Hematopoietic multipotent progenitor cell treated with erythropoietin and hydrocortisone succinate and interleukin-3 and kit ligand, for 17 days (in vitro differentiated cells): Measurements from ENCODE around the gene DVL3.
"Not testable (repeated sequence)": the region's sequence is repeated elsewhere in the genome, so short reads cannot be mapped to it uniquely, and the experiment has no call there.

ENCODE experiments used
- DNase-seq: peaks from one replicate; pipeline ENCODE4 v3.0.0-alpha.2; 2015; ENCODE audit warnings: low spot score

DVL3 gene

DNA sequence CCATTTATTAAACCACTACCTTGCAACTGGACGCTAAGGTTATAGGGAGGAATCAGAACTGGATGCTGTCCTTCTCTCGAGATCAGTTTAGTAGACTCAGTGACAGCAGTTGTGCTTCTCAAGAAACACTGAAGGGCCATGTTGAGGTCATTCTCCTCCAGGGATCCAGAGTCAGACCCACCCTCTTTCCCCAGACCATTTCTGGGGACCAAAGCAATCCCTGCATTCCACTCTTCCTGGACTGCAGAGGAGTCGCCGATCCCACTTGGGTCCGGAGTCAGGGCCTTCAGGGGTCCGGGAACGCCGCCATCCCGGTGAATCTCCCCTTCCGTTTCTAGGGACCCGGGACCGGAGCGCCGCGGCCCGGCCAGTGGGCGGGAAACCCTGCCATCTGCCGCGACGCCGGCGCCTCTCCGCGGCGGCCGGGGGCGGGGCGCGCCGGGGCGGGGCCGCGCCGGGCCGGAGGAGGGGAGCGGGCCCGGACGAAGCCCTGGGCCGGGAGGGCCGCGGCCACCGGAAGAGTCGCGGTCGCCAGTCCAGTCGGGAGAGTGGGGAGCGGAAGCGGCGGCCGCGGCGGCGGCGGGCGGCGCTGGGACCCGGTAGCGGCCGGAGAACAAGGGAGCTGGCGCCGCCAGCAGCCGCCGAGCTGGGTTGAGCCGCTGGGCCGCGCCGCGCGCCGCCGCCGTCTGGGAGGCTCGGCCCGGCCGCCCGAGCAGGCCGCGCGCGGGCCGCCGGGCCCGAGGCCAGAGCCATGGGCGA, at the start of gene DVL3:
Gene DVL3 (plus strand): TSS at position 493 of the 759 bp plus-strand sequence. CDS start 259 bp downstream, at position 752.
- peak; percentile 51 for DNase-seq

- DNase-seq = no peak
Measured at GRCh38 chr3:184110316-184110725, 44.9 kb upstream of the DVL3 start.

DNA sequence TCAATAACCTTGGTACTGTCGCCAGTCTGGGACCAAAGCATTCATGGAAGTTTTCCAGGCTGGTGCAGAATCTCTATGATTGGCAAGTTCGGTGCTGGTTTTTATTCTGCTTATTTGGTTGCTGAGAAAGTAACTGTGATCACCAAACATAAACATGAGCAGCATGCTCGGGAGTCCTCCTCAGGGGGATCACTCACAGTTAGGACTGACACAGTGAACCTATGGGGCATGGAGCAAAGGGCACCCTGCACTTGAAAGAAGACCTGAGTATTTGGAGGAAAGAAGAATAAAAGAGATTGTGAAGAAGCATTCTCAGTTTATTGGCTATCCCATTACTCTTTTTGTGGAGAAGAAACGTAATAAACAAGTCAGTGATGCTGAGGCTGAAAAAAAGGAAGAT, 39.2 kb upstream of the DVL3 start:
- DNase-seq = no peak

DNA sequence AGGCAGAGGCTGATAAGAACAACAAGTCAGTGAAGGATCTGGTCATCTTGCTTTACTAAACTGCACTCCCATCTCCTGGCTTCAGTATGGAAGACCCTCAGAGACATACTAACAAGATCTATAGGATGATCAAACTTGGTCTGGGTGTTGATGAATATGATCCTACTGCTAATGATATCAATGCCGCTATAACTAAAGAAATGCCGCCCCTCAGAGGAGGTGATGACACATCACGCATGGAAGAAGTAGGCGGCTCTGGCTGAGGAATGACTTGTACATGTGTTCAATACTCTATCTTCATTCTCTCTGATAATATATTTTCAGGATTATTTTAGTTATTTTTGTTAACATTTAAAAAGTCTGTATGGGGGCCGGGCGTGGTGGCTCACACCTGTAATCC, 37.5 kb upstream of the DVL3 start:
- DNase-seq = no peak

DNA sequence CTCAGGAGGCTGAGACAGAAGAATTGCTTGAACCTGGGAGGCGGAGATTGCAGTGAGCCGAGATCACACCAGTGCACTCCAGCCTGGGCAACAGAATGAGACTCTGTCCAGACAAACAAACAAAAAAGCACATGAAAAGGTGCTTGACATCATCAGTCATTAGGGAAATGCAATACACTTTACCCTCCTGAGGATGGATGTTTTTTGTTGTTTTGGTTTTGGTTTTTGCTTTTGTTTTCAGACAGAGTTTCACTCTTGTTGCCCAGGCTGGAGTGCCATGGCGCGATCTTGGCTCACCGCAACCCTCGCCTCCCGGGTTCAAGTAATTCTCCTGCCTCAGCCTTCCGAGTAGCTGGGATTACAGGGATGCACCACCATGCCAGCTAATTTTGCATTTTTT, 34.1 kb upstream of the DVL3 start:
- DNase-seq = not testable (repeated sequence)

- no peak for DNase-seq
Measured at GRCh38 chr3:184126006-184126405, 29.2 kb upstream of the DVL3 start.

GRCh38 chr3:184129012-184129411, 26.2 kb upstream of the DVL3 start:
- DNase-seq = peak; percentile 36

- DNase-seq = no peak
Measured at GRCh38 chr3:184132945-184133344, 22.2 kb upstream of the DVL3 start.

DNA sequence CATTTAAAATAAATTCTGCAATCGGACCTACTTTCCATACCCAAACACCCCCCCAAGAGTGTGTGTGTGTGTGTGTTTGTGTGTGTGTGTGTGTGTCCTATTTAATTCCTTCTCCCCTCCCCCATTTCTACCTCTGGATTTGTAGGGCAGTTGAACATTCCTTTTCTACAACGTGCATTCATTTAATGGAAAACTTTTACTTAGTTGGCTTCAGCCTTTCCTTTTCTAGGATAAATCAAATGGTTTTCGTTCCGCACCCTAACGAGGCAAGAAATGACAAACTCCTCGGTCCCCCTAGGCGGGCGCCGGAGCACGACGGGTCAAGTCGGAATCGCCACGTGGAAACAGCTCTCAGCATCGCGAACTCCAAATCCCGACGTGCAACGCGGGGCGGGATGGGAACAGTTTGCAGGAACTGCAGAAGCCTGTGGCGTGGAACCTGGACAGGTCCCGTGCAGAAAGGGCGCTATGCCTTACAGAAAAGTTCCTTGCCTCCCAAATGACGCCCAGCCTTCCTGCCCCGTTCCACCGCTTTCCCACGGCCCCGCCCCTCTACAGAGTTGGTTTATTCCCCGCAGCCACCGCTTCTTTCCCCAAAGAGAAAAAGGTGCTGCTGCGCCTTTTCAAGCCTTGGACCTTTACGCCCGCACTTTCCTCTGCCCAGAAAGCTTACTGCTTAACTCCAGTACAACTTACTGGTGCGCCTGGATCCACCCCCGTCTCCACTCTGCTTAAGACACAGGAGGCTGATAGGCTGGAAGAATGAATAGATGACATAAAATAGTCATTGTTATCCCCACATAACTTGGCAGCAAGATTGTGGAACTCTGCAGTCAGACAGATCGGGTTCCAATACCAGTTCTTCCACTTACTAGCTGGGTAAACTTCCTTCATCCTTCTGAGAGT, 21.1 kb upstream of the DVL3 start:
- DNase-seq = peak; percentile 17

GRCh38 chr3:184134746-184135148, 20.4 kb upstream of the DVL3 start:
- no peak for DNase-seq

DNA sequence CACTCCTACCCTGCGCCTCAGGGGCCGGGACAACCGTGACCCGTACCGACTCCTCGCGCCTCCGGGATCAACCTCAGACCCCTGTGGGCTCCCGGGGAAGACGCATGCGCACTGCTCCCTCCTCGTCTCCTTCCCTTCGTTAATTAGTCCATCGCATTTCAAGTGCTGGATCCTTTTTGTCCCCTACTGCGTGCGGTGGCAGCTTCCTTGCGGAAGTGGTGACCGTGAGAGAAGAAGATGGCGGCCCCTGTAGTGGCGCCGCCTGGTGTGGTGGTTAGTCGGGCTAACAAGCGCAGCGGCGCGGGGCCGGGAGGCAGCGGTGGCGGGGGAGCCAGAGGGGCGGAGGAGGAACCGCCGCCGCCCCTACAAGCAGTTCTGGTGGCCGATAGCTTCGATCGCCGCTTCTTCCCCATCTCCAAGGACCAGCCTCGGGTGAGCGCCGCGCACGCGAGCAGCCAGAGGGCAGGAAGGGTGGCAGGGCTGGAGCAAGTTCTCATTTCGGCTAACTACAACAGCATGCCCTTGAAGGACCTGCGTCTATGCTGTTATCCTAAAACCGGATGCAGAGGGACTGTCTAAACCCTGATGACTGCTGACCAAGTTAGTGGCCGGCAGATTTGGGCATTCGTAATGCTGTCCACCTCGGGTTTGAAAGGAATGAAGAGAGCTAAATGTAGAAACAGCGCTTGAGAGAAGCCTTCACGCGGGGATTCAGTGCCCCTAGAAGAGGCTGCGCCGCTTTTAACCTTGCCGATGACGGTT, 19.8 kb upstream of the DVL3 start, which contains the start of gene EIF2B5:
Gene EIF2B5 (plus strand): TSS at position 210 of the 762 bp plus-strand sequence. CDS start 28 bp downstream, at position 238.
- DNase-seq = peak; percentile 82

- no peak for DNase-seq
Measured at GRCh38 chr3:184135911-184136260, 19.3 kb upstream of the DVL3 start.

- DNase-seq = no peak
Measured at GRCh38 chr3:184140436-184140835, 14.7 kb upstream of the DVL3 start.

- no peak for DNase-seq
Measured at GRCh38 chr3:184142199-184142598, 13.0 kb upstream of the DVL3 start.

DNA sequence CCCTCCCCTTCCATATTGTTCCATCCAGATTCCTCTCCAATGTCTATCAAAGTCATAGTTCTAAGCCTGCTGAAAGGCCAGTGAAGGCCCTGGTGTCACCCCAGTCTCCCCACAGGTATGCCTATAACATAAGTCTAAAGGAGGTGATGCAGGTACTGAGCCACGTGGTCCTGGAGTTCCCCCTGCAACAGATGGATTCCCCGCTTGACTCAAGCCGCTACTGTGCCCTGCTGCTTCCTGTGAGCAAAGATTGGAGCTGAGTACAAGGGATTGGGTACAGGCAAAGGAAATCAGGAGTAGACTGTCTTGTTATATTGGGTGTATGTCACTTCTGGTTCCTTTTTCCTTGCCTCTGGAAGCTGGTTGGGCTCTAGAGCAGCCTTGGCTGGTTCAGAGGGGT, 11.8 kb upstream of the DVL3 start:
- no peak for DNase-seq

DNA sequence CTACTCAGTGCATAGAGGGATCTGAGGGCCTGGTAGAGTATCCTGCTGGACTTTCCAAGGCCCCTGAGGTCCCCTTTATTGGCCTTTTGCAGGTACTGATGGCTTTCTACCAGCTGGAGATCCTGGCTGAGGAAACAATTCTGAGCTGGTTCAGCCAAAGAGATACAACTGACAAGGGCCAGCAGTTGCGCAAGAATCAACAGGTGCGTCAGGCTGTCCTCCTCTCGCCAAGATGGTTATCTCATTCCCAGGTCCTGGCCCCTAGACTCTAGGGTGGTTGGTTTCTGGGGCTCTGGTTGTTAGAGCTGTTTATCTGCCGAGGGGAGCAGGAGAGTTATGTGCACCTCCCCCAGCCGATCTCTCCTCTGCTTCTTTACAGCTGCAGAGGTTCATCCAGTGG, 10.7 kb upstream of the DVL3 start:
- DNase-seq = no peak

GRCh38 chr3:184145111-184145524, 10.1 kb upstream of the DVL3 start:
- peak; percentile 72 for DNase-seq

- no peak for DNase-seq
Measured at GRCh38 chr3:184145751-184146270, 9.4 kb upstream of the DVL3 start.

DNA sequence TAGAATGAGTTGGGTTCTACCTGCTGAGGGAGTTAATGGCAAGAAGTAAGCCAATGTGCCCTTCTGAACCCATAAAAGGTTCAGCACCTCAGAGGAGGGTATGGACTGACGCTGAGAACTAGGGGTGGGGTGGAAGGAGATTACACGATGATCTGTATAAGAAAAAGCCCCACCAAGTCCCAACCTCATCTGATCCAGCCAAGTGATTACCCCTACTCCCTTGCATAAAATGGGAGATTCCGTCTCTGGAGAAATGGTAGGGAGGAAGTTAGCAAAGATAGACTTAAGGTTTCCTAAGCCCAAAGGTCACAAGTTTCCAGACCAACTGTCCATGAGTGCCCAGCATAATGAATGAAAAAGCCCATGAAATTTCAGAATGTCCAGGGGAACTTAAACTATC, 7.1 kb upstream of the DVL3 start:
- DNase-seq = no peak

- no peak for DNase-seq
Measured at GRCh38 chr3:184149123-184149522, 6.1 kb upstream of the DVL3 start.

DNA sequence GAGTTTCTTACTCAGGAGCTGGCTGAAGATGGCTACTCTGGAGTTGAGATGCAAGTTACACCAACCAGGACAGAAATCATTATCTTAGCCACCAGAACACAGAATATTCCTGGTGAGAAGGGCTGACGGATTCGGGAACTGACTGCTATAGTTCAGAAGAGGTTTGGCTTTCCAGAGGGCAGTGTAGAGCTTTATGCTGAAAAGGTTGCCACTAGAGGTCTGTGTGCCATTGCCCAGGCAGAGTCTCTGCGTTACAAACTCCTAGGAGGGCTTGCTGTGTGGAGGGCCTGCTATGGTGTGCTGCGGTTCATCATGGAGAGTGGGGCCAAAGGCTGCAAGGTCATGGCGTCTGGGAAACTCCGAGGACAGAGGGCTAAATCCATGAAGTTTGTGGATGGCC, 5.4 kb upstream of the DVL3 start:
- DNase-seq = not testable (repeated sequence)
